ENCODE measurements around the gene KIAA0753.

GRCh38 chr17:6568184-6568758 is 72.2 kb downstream of the KIAA0753 start:
- TF ChIP-seq POLR2A (IDR thresholded peaks at IDR 0.05; ENCODE audit: low read depth, low read length) (no peak), TAF1 (IDR thresholded peaks at IDR 0.05; ENCODE audit: low read depth, low read length) (no peak), POU2F2 (IDR thresholded peaks at IDR 0.05; ENCODE audit: low read depth, low read length) (no peak)

All from GM12891 (cell line).